ENCODE measurements around the gene THSD4.
"Not testable (repeated sequence)": the region's sequence is repeated elsewhere in the genome, so short reads cannot be mapped to it uniquely, and the experiment has no call there.

THSD4 gene

DNA sequence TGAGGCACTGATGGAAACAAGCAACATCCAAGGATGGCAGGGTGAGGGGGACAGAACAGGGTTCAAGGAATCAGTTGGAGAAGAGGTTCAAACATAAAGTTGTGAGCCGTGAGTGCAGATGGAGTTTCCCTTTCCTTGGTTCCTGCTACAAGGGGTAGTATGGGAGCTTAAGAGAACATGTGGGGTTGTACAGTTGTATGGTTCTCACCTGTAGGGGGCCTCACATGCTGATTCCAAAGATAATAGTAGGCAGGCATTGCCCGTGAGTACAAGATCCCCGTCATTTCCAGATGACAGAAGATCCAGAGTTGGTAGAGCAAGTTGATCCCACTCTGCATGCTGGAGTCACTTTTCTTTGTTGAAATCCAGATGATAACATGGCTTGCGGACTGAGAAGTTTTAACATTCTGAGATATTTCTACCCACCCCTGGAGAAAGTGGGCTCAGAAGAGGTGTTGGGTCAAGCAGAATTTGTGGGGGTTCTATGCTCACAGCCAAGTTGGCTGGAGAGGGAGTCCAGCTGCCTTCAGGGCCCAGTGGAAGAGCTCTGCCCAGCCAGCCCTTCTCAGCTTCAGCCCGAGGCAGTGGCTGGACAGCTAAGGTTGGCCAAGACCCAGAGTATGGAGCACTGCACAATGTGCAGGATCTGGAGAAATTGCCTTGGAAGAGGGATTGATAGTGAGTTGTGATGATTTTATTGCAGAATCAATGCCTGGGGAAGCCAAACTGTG lies 141.8 kb downstream of the THSD4 start:
- Histone ChIP-seq H3K9ac (ENCODE audit: low read length in 5 of 5) (no peak overlapping the region), H3K4me3 (ENCODE audit: low read depth in 1 of 5, low read length in 5 of 5) (no peak overlapping the region), H3K27ac (ENCODE audit: low read depth, low read length) (no peak overlapping the region), H3K27me3 (ENCODE audit: control insufficient read depth in 5 of 5, insufficient read depth in 4 of 5, low read length in 5 of 5) (peaks cover 0 to 2% (median 0%) of the 10 kb centered on the region in 5 donors), H3K36me3 (ENCODE audit: control insufficient read depth in 5 of 5, insufficient read depth in 5 of 5, low read length in 5 of 5) (no peaks in the 10 kb centered on the region), H3K9me3 (ENCODE audit: control insufficient read depth in 5 of 5, low read length in 5 of 5) (no peaks in the 10 kb centered on the region), H3K4me1 (ENCODE audit: control insufficient read depth in 5 of 5, insufficient read depth in 5 of 5, low read length in 5 of 5) (no peaks in the 10 kb centered on the region)

DNA sequence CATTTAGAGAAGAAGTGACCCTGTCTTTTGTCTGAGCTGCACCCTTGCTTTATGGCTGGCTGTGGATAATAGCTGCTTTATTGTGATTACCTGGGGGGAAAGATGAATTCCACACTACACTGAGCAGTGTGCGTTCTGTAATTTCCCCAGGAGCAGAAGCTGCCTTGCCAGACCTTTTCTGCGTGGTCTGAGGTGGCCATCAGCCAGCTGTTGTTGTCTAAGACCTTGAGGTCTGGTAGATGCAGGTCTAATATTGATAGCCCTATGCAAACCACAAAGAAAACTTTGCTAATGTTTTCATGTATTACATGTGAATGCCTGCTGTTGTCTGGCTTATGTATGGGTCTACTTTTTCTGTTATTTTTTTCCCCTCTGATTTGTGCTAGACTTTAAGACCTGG lies 144.6 kb downstream of the THSD4 start:
- Histone ChIP-seq H3K4me3 (ENCODE audit: low read depth in 1 of 5, low read length in 5 of 5) (no peak overlapping the region), H3K9me3 (ENCODE audit: control insufficient read depth in 5 of 5, low read length in 5 of 5) (no peaks in the 10 kb centered on the region), H3K36me3 (ENCODE audit: control insufficient read depth in 5 of 5, insufficient read depth in 5 of 5, low read length in 5 of 5) (no peaks in the 10 kb centered on the region), H3K27me3 (ENCODE audit: control insufficient read depth in 5 of 5, insufficient read depth in 4 of 5, low read length in 5 of 5) (peaks cover 0 to 5% (median 2%) of the 10 kb centered on the region in 5 donors), H3K27ac (ENCODE audit: low read depth, low read length) (no peak overlapping the region), H3K9ac (ENCODE audit: low read length in 5 of 5) (no peak overlapping the region), H3K4me1 (ENCODE audit: control insufficient read depth in 5 of 5, insufficient read depth in 5 of 5, low read length in 5 of 5) (no peaks in the 10 kb centered on the region)

DNA sequence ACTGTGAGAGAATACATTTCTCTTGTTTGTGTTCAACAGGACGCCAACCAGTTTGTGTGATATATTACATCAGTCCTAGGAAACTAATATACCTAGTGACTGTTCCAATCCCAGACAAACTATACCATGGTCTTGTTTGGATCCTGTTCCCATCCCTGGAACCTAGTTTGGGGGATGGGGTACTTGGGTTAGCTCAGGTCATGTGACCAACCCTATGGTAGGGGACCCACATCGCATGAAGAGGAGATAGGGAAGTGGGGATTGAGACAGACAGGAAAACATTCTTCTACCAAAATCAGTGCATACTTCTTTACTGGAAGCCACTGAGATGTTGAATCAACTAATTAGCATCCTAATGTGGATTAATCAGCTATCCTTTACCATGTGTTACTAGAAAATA lies 146.1 kb downstream of the THSD4 start:
- H3K4me3 ChIP-seq (ENCODE audit: low read depth in 1 of 5, low read length in 5 of 5): no peak overlapping the region
- no peaks in the 10 kb centered on the region for H3K4me1 ChIP-seq (ENCODE audit: control insufficient read depth in 5 of 5, insufficient read depth in 5 of 5, low read length in 5 of 5)
- no peaks in the 10 kb centered on the region for H3K9me3 ChIP-seq (ENCODE audit: control insufficient read depth in 5 of 5, low read length in 5 of 5)
- no peak overlapping the region for H3K9ac ChIP-seq (ENCODE audit: low read length in 5 of 5)
- H3K27ac ChIP-seq (ENCODE audit: low read depth, low read length): no peak overlapping the region
- no peaks in the 10 kb centered on the region for H3K36me3 ChIP-seq (ENCODE audit: control insufficient read depth in 5 of 5, insufficient read depth in 5 of 5, low read length in 5 of 5)
- peaks cover 0 to 5% (median 2%) of the 10 kb centered on the region in 5 donors for H3K27me3 ChIP-seq (ENCODE audit: control insufficient read depth in 5 of 5, insufficient read depth in 4 of 5, low read length in 5 of 5)

DNA sequence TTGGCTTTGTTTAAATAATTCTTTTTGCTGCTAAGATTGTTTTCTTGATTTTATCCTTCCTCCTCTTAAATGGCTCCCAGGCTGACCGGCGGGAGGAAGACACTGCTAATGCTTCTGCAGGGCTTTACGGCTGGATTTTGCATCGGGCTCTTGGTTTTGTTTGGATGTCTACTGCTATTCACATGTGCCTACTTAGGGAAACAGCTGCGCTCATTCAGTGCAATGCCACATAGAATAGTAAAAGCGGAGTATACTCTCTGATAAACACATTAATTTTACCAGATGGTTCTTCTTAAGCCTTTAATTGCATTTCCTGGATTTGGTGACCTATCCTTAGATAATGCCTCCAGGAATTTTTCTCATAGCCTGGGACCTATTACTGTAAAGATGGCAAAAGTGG lies 146.6 kb downstream of the THSD4 start:
- peaks cover 0 to 5% (median 2%) of the 10 kb centered on the region in 5 donors for H3K27me3 ChIP-seq (ENCODE audit: control insufficient read depth in 5 of 5, insufficient read depth in 4 of 5, low read length in 5 of 5)
- no peaks in the 10 kb centered on the region for H3K36me3 ChIP-seq (ENCODE audit: control insufficient read depth in 5 of 5, insufficient read depth in 5 of 5, low read length in 5 of 5)
- no peak overlapping the region for H3K27ac ChIP-seq (ENCODE audit: low read depth, low read length)
- no peak overlapping the region for H3K9ac ChIP-seq (ENCODE audit: low read length in 5 of 5)
- H3K4me3 ChIP-seq (ENCODE audit: low read depth in 1 of 5, low read length in 5 of 5): no peak overlapping the region
- H3K9me3 ChIP-seq (ENCODE audit: control insufficient read depth in 5 of 5, low read length in 5 of 5): no peaks in the 10 kb centered on the region
- H3K4me1 ChIP-seq (ENCODE audit: control insufficient read depth in 5 of 5, insufficient read depth in 5 of 5, low read length in 5 of 5): no peaks in the 10 kb centered on the region

DNA sequence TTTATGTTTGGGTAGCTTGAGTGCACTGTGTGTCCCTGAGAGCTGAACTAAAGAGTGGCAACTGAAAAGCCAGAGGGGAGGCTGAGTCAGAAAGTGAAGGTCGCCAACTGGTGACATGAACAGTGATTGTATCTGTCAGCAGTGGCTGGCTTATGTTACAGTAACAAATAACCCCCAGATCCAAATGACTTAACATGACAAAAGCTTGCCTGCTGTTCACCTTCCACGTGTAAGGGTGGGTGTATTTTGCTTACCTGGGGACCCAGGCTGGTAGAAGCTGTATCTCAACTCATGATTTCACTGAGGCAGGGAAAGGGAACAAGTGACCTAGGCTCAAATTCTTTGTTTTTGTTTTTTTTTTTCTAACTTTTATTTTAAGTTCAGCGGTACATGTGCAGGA lies 147.3 kb downstream of the THSD4 start:
- Histone ChIP-seq H3K27me3 (ENCODE audit: control insufficient read depth in 5 of 5, insufficient read depth in 4 of 5, low read length in 5 of 5) (peaks cover 0 to 5% (median 2%) of the 10 kb centered on the region in 5 donors), H3K4me1 (ENCODE audit: control insufficient read depth in 5 of 5, insufficient read depth in 5 of 5, low read length in 5 of 5) (no peaks in the 10 kb centered on the region), H3K4me3 (ENCODE audit: low read depth in 1 of 5, low read length in 5 of 5) (no peak overlapping the region), H3K9me3 (ENCODE audit: control insufficient read depth in 5 of 5, low read length in 5 of 5) (no peaks in the 10 kb centered on the region), H3K36me3 (ENCODE audit: control insufficient read depth in 5 of 5, insufficient read depth in 5 of 5, low read length in 5 of 5) (no peaks in the 10 kb centered on the region), H3K27ac (ENCODE audit: low read depth, low read length) (no peak overlapping the region), H3K9ac (ENCODE audit: low read length in 5 of 5) (no peak overlapping the region)

DNA sequence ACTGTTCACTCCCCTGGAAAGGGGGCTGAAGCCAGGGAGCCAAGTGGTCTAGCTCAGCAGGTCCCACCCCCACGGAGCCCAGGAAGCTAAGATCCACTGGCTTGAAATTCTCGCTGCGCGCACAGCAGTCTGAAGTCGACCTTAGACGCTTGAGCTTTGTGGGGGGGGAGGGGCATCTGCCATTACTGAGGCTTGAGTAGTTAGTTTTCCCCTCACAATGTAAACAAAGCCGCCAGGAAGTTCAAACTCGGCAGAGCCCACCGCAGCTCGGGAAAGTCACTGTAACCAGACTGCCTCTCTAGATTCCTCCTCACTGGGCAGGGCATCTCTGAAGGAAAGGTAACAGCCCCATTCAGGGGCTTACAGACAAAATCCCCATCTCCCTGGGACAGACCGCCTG lies 150.3 kb downstream of the THSD4 start:
- H3K4me1 ChIP-seq (ENCODE audit: control insufficient read depth in 5 of 5, insufficient read depth in 5 of 5, low read length in 5 of 5); H3K27ac ChIP-seq (ENCODE audit: low read depth, low read length); H3K9me3 ChIP-seq (ENCODE audit: control insufficient read depth in 5 of 5, low read length in 5 of 5); H3K27me3 ChIP-seq (ENCODE audit: control insufficient read depth in 5 of 5, insufficient read depth in 4 of 5, low read length in 5 of 5); H3K36me3 ChIP-seq (ENCODE audit: control insufficient read depth in 5 of 5, insufficient read depth in 5 of 5, low read length in 5 of 5); H3K9ac ChIP-seq (ENCODE audit: low read length in 5 of 5); H3K4me3 ChIP-seq (ENCODE audit: low read depth in 1 of 5, low read length in 5 of 5): not testable (repeated sequence)

GRCh38 chr15:71271327-71271726 lies 156.1 kb downstream of the THSD4 start:
- H3K4me3 ChIP-seq (ENCODE audit: low read depth in 1 of 5, low read length in 5 of 5): no peak overlapping the region
- no peak overlapping the region for H3K9ac ChIP-seq (ENCODE audit: low read length in 5 of 5)
- peaks cover 0 to 4% (median 0%) of the 10 kb centered on the region in 5 donors for H3K9me3 ChIP-seq (ENCODE audit: control insufficient read depth in 5 of 5, low read length in 5 of 5)
- no peak overlapping the region for H3K27ac ChIP-seq (ENCODE audit: low read depth, low read length)
- H3K36me3 ChIP-seq (ENCODE audit: control insufficient read depth in 5 of 5, insufficient read depth in 5 of 5, low read length in 5 of 5): no peaks in the 10 kb centered on the region
- peaks cover 0 to 2% (median 0%) of the 10 kb centered on the region in 5 donors for H3K4me1 ChIP-seq (ENCODE audit: control insufficient read depth in 5 of 5, insufficient read depth in 5 of 5, low read length in 5 of 5)
- H3K27me3 ChIP-seq (ENCODE audit: control insufficient read depth in 5 of 5, insufficient read depth in 4 of 5, low read length in 5 of 5): no peaks in the 10 kb centered on the region

- Histone ChIP-seq H3K27ac (ENCODE audit: low read depth, low read length) (no peak overlapping the region), H3K36me3 (ENCODE audit: control insufficient read depth in 5 of 5, insufficient read depth in 5 of 5, low read length in 5 of 5) (no peaks in the 10 kb centered on the region)
These were observed 157.7 kb downstream of the THSD4 start for GRCh38 chr15:71272932-71273331.

GRCh38 chr15:71273731-71274447 lies 158.6 kb downstream of the THSD4 start:
- Histone ChIP-seq H3K4me3 (ENCODE audit: low read depth in 1 of 5, low read length in 5 of 5) (no peak overlapping the region), H3K27ac (ENCODE audit: low read depth, low read length) (no peak overlapping the region), H3K9me3 (ENCODE audit: control insufficient read depth in 5 of 5, low read length in 5 of 5) (no peaks in the 10 kb centered on the region), H3K36me3 (ENCODE audit: control insufficient read depth in 5 of 5, insufficient read depth in 5 of 5, low read length in 5 of 5) (no peaks in the 10 kb centered on the region), H3K27me3 (ENCODE audit: control insufficient read depth in 5 of 5, insufficient read depth in 4 of 5, low read length in 5 of 5) (no peaks in the 10 kb centered on the region), H3K4me1 (ENCODE audit: control insufficient read depth in 5 of 5, insufficient read depth in 5 of 5, low read length in 5 of 5) (peaks cover 2 to 10% (median 6%) of the 10 kb centered on the region in 5 donors), H3K9ac (ENCODE audit: low read length in 5 of 5) (no peak overlapping the region)

More at GRCh38 chr15:71272932-71273331, 157.7 kb downstream of the THSD4 start:
- Histone ChIP-seq H3K27me3 (ENCODE audit: control insufficient read depth in 5 of 5, insufficient read depth in 4 of 5, low read length in 5 of 5) (no peaks in the 10 kb centered on the region), H3K9ac (ENCODE audit: low read length in 5 of 5) (no peak overlapping the region), H3K9me3 (ENCODE audit: control insufficient read depth in 5 of 5, low read length in 5 of 5) (peaks cover 0 to 4% (median 0%) of the 10 kb centered on the region in 5 donors), H3K4me3 (ENCODE audit: low read depth in 1 of 5, low read length in 5 of 5) (no peak overlapping the region), H3K4me1 (ENCODE audit: control insufficient read depth in 5 of 5, insufficient read depth in 5 of 5, low read length in 5 of 5) (peaks cover 0 to 2% (median 0%) of the 10 kb centered on the region in 5 donors)

DNA sequence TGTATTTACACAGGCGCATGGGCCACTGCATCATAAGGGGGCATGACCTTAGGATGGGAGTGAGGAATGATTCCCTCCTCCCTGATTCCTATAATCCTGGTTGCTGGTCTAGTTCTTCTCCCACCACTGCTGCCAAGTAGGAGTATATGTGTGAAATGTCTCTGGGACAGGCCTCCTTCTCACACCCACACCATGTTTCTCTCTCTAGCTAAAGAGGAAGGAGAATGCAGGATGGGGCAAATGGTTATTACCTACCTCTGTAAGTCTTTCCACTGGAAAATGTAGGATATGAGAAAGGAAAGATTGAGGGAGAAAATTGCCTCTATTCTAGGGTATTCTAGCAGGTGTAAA lies 159.2 kb downstream of the THSD4 start:
- no peak overlapping the region for H3K27ac ChIP-seq (ENCODE audit: low read depth, low read length)
- H3K4me1 ChIP-seq (ENCODE audit: control insufficient read depth in 5 of 5, insufficient read depth in 5 of 5, low read length in 5 of 5): peaks cover 2 to 15% (median 10%) of the 10 kb centered on the region in 5 donors
- H3K27me3 ChIP-seq (ENCODE audit: control insufficient read depth in 5 of 5, insufficient read depth in 4 of 5, low read length in 5 of 5): no peaks in the 10 kb centered on the region
- H3K36me3 ChIP-seq (ENCODE audit: control insufficient read depth in 5 of 5, insufficient read depth in 5 of 5, low read length in 5 of 5): no peaks in the 10 kb centered on the region
- H3K9me3 ChIP-seq (ENCODE audit: control insufficient read depth in 5 of 5, low read length in 5 of 5): no peaks in the 10 kb centered on the region
- H3K4me3 ChIP-seq (ENCODE audit: low read depth in 1 of 5, low read length in 5 of 5): no peak overlapping the region
- no peak overlapping the region for H3K9ac ChIP-seq (ENCODE audit: low read length in 5 of 5)
